ES-I3 (cell line): Measurements from ENCODE around the gene TXNDC11.
"Not testable (repeated sequence)": the region's sequence is repeated elsewhere in the genome, so short reads cannot be mapped to it uniquely, and the experiment has no call there.

Experiments used
- H3K36me3 ChIP-seq: 2 replicates; pipeline ENCODE4 v1.6.1; 2013; ENCODE audit warnings: mild to moderate bottlenecking, low read length, control low read depth, moderate library complexity; ENCODE audit not compliant: insufficient read depth
- H3K4me1 ChIP-seq: 2 replicates; pipeline ENCODE4 v1.6.1; 2013; ENCODE audit warnings: mild to moderate bottlenecking, control low read depth, low read length; ENCODE audit not compliant: insufficient read depth
- H3K9ac ChIP-seq: 2 replicates; pipeline ENCODE4 v1.6.1; 2013; ENCODE audit warnings: low read depth, mild to moderate bottlenecking, low read length, moderate library complexity
- H3K9me3 ChIP-seq: 2 replicates; pipeline ENCODE4 v1.6.1; 2013; ENCODE audit warnings: mild to moderate bottlenecking, low read length, moderate library complexity; ENCODE audit not compliant: control insufficient read depth, insufficient read depth

TXNDC11 gene

GRCh38 chr16:11742536-11743307, at the start of gene TXNDC11:
Gene TXNDC11, minus strand, starts transcription at chr16:11742857. Its CDS starts 127 bp downstream, at chr16:11742730.
- no peaks in the 10 kb centered on the region for H3K36me3 ChIP-seq
- H3K9ac ChIP-seq, result peak within 1 kb of the TSS; percentile 94
- H3K9me3 ChIP-seq, result no peaks in the 10 kb centered on the region
- peaks cover 4% of the 10 kb centered on the region; the same call in 1 of the 2 replicates for H3K4me1 ChIP-seq

GRCh38 chr16:11791144-11791828, 48.6 kb upstream of the TXNDC11 start:
- Histone ChIP-seq H3K9me3 (no peaks in the 10 kb centered on the region), H3K9ac (no peak overlapping the region), H3K36me3 (peaks cover 6% of the 10 kb centered on the region), H3K4me1 (peaks cover 11% of the 10 kb centered on the region; the same call in 1 of the 2 replicates)

- H3K9ac ChIP-seq, result no peak overlapping the region
- no peaks in the 10 kb centered on the region for H3K36me3 ChIP-seq
- no peaks in the 10 kb centered on the region for H3K9me3 ChIP-seq
- peaks cover 8% of the 10 kb centered on the region; the same call in 1 of the 2 replicates for H3K4me1 ChIP-seq
Observed at GRCh38 chr16:11788914-11789313, 46.3 kb upstream of the TXNDC11 start.

DNA sequence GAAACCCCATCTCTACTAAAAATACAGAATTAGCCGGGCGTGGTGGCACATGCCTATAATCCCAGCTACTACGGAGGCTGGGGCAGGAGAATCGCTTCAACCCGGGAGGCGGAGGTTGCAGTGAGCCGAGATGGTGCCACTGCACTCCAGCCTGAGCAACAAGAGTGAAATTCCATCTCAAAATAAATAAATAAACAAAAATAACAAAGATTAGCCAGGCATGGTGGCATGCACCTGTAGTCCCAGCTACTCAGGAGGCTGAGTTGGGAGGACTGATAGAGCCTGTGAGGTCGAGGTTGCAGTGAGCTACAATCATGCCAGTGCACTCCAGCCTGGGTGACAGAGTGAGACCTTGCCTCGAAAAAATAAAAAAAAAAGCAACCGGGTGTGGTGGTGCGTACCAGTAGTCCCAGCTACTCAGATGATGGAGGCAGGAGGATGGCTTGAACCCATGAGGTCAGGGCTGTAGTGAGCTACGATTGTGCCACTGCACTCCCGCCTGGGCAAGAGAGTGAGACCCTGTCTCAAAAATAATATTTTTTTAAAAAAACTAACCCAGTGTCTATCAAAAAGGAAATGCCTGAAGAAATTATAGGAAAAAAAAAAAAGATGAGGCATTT, 42.4 kb upstream of the TXNDC11 start:
- not testable (repeated sequence) for H3K9me3 ChIP-seq, H3K36me3 ChIP-seq, H3K9ac ChIP-seq
- H3K4me1 ChIP-seq, result peaks cover 21% of the 10 kb centered on the region

- H3K9me3 ChIP-seq, H3K9ac ChIP-seq, H3K36me3 ChIP-seq: not testable (repeated sequence)
- H3K4me1 ChIP-seq, result peaks cover 21% of the 10 kb centered on the region
Observed at GRCh38 chr16:11784381-11784780, 41.7 kb upstream of the TXNDC11 start.

DNA sequence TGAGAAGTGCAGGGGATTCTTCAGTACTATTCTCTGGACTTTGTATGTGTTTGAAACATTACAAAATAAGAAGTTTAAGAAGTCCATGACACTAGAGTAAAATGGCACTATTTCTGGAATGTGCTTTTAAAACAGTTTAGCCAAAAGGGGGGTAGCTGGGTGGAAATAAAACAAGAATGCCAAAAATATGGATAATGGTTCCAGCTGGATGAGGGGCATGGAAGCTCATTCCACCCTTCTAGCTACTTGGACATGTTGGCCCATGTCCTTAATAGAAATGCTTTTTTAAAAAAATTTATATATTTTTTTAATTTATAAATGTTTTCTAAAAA, 41.3 kb upstream of the TXNDC11 start:
- no peaks in the 10 kb centered on the region for H3K9me3 ChIP-seq
- no peak overlapping the region; the same call in 1 of the 2 replicates for H3K9ac ChIP-seq
- H3K36me3 ChIP-seq, result peaks cover 3% of the 10 kb centered on the region; the same call in 1 of the 2 replicates
- H3K4me1 ChIP-seq, result peaks cover 21% of the 10 kb centered on the region

DNA sequence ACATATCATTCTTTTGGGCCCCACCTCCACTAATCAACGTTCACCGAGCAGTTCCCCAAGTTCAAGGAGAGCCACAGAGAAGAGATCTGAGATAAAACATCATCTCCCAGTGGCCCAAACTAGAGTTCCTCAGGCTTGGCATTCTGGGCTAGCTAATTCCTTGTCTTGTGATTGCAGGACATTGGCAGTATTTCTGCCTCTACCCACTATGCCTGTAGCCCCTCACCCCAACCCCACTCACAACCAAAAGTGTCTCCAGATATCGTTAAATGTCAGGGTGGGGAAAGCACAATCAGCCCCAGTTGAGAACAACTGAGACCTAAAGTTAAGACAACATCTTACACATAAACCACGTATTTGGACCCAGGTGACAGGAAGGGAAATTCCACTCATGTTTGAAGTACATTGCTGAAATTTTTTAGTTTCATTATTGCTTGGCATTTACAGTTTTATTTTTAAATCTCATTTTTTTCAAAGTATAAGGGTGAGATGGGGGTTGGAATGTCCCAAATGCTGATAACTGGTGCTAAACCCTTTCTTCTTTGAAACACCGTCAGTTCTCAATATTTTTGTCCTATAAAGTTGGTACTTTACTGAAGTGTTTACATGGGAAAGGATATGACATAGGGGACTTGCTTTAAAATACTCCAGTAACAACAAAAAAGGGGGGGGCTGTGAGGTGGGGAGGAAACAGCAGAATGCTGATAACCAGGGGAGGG, 40.8 kb upstream of the TXNDC11 start:
- Histone ChIP-seq H3K9ac (no peak overlapping the region; the same call in 1 of the 2 replicates), H3K36me3 (peaks cover 3% of the 10 kb centered on the region; the same call in 1 of the 2 replicates), H3K9me3 (no peaks in the 10 kb centered on the region), H3K4me1 (peaks cover 21% of the 10 kb centered on the region)

GRCh38 chr16:11781773-11782172, 39.1 kb upstream of the TXNDC11 start:
- Histone ChIP-seq H3K36me3 (peaks cover 3% of the 10 kb centered on the region), H3K9ac (no peak overlapping the region), H3K4me1 (peaks cover 18% of the 10 kb centered on the region), H3K9me3 (no peaks in the 10 kb centered on the region)

- Histone ChIP-seq H3K4me1 (peaks cover 14% of the 10 kb centered on the region), H3K9me3 (no peaks in the 10 kb centered on the region), H3K36me3 (peaks cover 5% of the 10 kb centered on the region), H3K9ac (no peak overlapping the region)
Observed at GRCh38 chr16:11780991-11781680, 38.5 kb upstream of the TXNDC11 start.

GRCh38 chr16:11779074-11779473, 36.4 kb upstream of the TXNDC11 start:
- peaks cover 14% of the 10 kb centered on the region for H3K4me1 ChIP-seq
- peaks cover 5% of the 10 kb centered on the region for H3K36me3 ChIP-seq

GRCh38 chr16:11774065-11774626, 31.5 kb upstream of the TXNDC11 start:
- Histone ChIP-seq H3K4me1 (no peaks in the 10 kb centered on the region), H3K9ac (no peak overlapping the region), H3K36me3 (peaks cover 18% of the 10 kb centered on the region)

More at GRCh38 chr16:11779074-11779473, 36.4 kb upstream of the TXNDC11 start:
- Histone ChIP-seq H3K9ac (no peak overlapping the region), H3K9me3 (no peaks in the 10 kb centered on the region)

GRCh38 chr16:11768849-11769248, 26.2 kb upstream of the TXNDC11 start:
- peaks cover 35% of the 10 kb centered on the region for H3K36me3 ChIP-seq
- no peak overlapping the region for H3K9ac ChIP-seq
- H3K9me3 ChIP-seq, result no peaks in the 10 kb centered on the region
- no peaks in the 10 kb centered on the region for H3K4me1 ChIP-seq

More at GRCh38 chr16:11774065-11774626, 31.5 kb upstream of the TXNDC11 start:
- no peaks in the 10 kb centered on the region for H3K9me3 ChIP-seq

DNA sequence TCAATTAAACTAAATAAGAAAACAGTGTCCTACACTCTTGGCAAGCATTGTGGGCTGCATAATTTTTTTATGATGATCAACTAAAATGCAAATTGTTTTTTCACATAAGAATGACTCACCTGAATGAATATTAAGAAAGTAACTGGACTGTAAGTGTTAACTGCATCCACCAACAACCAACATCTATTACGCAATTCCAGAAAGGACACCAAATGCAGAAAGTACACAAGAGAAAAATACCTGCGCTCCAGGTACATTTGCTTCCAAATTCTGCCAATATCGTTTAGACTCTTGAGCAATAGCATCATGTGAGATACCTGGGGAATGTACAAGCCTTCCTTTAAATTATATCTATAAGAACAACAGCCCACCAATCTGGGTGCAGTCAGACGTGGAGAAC, 19.8 kb upstream of the TXNDC11 start:
- Histone ChIP-seq H3K9ac (no peak overlapping the region), H3K36me3 (peaks cover 16% of the 10 kb centered on the region), H3K9me3 (no peaks in the 10 kb centered on the region), H3K4me1 (no peaks in the 10 kb centered on the region)
